ELR (cell line): ENCODE results near the gene EIF3I.
A peak's percentile ranks its signal among the peaks of the same experiment; 100 is the strongest.

ENCODE experiments used
- DNase-seq: peaks from one replicate; pipeline ENCODE4 v3.0.0-alpha.2; 2015; ENCODE audit warnings: low read depth

Gene EIF3I

GRCh38 chr1:32266921-32267591, 44.8 kb downstream of the EIF3I start:
- peak; percentile 72 for DNase-seq

GRCh38 chr1:32269744-32270143, 47.5 kb downstream of the EIF3I start:
- DNase-seq = no peak

- no peak for DNase-seq
These were observed 50.6 kb downstream of the EIF3I start for GRCh38 chr1:32272557-32273390.

GRCh38 chr1:32273391-32274208, 51.4 kb downstream of the EIF3I start:
- peak; percentile 39 for DNase-seq

- DNase-seq = no peak
These were observed 52.6 kb downstream of the EIF3I start for GRCh38 chr1:32274646-32275340.

GRCh38 chr1:32275424-32275823, 53.2 kb downstream of the EIF3I start:
- DNase-seq = no peak

GRCh38 chr1:32276032-32276782, 54.0 kb downstream of the EIF3I start:
- DNase-seq = no peak
